ENCODE measurements around the gene ZDHHC19.
"Not testable (repeated sequence)": the region's sequence is repeated elsewhere in the genome, so short reads cannot be mapped to it uniquely, and the experiment has no call there.

Gene ZDHHC19, protein sequence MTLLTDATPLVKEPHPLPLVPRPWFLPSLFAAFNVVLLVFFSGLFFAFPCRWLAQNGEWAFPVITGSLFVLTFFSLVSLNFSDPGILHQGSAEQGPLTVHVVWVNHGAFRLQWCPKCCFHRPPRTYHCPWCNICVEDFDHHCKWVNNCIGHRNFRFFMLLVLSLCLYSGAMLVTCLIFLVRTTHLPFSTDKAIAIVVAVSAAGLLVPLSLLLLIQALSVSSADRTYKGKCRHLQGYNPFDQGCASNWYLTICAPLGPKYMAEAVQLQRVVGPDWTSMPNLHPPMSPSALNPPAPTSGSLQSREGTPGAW

DNA sequence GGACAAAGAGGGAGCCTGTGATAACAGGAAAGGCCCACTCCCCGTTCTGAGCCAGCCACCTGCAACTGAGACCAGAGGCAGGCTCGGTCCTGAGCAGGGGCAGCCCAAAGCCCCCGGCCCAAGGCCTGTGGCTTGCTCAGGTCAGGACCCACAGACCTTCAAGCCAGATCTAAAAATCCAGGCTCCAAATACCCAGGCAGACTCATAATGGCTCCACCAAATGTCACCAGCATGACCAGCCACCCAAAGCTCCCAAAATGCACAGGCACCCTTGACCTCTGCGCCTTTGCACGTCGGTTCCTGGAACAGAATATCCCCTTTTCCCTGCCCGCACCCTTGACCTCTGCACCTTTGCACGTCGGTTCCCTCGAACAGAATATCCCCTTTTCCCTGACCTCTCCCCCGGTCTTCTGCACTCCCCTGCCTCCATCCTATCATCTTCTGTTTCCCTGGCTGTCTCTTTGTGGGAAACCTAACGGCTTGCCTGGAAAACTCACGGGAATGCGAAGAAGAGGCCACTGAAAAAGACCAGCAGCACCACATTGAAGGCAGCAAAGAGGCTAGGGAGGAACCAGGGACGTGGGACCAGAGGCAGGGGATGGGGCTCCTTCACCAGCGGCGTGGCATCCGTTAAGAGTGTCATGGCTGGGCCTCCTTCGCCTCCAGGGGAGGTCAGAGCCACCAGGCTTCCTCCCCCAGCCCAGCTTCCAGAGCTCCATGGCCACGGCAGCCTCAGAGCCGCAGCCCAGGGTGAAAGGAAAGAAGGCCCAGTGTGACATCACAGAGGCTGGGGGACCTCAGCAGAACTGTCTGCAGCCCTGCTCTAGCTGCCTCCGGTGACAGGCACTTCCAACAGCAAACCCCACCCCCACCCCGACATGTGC lies at the start of gene ZDHHC19:
Gene ZDHHC19 (minus strand): TSS at position 728 of the 884 bp plus-strand sequence. CDS start 85 bp downstream, at position 643.
- no peak for DNase-seq (ENCODE audit: low read depth)

DNA sequence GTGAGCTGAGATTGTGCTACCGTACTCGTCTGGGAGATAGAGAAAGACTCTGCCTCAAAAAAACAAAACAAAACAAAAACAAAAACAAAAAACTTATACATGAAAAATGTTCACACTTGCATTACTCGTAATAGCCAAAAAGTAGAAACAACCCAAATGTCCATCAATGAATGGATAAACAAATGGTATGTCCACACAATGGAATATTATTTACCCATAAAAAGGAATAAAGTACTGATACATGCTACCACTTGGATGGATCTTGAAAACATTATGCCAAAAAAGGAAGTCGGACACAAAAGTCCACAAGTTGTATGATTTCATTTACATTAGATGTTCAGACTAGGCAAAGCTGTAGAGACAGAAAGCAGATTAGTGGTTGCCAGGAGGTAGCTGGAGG lies 49.6 kb upstream of the ZDHHC19 start:
- no peak for DNase-seq (ENCODE audit: low read depth)

DNA sequence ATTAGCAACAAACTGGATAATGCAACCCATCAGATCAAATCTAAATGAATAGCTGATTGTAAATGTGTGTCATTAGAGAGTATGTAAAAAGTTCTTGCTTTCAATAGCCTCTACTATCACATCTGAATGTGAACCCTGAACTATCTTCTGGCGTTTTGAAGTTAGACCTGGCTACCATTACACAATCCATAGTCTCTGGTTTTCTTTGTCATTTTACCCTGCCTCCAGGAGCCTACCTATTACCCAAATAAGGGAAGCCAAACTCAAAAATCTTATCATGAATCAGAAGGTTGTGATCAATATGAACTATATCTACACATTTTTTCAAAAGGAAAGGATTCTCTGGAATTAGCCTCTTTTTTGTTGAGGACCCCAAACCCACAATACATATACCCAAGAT lies 44.6 kb upstream of the ZDHHC19 start:
- DNase-seq (ENCODE audit: low read depth), result no peak

DNA sequence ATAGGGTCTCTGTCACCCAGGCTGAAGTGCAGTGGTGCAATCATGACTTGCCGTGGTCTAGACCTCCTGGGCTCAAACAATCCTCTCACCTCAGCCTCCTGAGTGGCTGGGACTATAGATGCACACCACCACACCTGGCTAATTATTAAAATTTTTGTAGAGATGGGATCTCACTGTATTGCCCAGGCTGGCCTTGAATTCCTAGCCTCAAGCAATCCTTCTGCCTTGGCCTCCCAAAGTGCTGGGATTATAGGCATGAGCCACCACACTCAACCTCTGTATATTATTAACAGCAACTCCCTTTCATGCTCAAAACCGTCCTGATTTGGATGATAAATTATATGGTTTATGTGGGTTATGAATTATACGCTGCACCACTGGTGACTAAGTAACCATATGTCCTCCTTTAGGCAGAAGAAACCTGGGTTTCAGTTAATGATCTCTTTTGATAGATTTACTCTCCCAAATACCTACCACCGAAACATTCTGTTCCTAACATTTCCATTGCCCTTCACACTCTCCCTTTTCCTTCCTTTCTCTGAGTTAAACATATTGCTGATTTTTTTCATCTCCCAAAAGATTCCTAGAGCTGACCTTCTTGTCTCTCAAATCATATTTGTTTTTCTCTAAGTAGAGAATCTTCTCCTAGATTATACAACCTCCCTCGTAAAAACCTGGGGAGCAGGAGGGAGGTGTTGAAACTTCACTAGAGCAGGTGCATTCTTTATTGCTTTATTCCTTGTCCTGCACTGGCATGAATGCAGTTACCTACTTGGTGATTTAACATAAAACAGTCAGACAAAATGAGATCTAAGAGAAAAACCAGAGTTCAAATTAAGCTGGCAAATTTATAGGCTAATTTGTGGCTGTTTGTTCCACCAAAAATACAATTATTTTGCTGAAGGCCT lies 43.4 kb upstream of the ZDHHC19 start:
- no peak for DNase-seq (ENCODE audit: low read depth)

DNA sequence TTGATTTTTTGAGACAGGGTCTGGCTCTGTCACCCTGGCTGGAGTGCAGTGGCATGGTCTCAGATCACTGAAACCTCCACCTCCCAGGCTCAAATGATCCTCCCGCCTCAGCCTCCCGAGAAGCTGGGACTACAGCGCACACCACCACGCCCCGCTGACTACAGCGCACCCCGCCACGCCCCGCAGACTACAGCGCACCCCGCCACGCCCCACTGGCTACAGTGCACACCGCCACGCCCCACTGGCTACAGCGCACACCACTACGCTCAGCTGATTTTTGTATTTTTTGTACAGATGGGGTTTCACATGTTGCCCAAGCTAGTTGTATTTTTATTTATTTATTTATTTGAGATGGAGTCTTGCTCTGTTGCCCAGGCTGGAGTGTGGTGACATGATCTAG lies 40.7 kb upstream of the ZDHHC19 start:
- DNase-seq (ENCODE audit: low read depth), result no peak

DNA sequence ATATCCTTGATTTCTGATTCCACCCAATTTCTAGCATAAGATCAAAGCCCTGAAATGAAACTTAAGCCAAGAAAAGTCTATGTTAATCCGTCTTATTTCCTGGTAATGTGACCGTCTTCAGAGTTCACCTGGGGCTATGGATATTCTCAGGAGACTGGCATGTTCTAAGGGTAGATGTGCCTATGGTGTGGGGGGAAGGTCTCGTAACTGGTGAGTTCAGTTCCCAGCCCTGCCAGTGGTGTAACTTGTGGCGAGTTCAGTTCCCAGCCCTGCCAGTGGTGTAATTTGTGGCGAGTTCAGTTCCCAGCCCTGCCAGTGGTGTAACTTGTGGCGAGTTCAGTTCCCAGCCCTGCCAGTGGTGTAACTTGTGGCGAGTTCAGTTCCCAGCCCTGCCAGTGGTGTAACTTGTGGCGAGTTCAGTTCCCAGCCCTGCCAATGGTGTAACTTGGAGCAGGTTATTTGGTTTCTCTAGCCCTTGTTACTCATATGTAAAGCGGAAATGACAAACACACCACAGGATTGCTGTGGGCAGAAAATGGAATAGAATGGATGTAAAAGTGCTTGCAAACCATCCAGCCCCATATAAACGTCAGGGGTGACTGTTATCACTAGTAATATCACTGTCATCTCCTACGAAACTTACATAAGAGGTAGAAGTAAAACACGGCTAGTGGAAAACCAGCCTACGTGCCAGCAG lies 35.6 kb upstream of the ZDHHC19 start:
- DNase-seq (ENCODE audit: low read depth), result no peak

DNA sequence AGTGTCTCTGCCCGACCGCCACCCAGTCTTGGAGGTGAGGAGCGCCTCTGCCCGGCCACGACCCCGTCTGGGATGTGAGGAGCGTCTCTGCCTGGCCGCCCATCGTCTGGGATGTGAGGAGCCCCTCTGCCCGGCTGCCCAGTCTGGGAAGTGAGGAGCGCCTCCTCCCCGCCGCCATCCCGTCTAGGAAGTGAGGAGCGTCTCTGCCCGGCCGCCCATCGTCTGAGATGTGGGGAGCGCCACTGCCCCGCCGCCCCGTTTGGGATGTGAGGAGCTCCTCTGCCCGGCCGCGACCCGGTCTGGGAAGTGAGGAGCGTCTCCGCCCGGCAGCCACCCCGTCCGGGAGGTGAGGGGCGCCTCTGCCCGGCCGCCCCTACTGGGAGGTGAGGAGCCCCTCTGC lies 33.0 kb upstream of the ZDHHC19 start:
- not testable (repeated sequence) for DNase-seq (ENCODE audit: low read depth)

DNA sequence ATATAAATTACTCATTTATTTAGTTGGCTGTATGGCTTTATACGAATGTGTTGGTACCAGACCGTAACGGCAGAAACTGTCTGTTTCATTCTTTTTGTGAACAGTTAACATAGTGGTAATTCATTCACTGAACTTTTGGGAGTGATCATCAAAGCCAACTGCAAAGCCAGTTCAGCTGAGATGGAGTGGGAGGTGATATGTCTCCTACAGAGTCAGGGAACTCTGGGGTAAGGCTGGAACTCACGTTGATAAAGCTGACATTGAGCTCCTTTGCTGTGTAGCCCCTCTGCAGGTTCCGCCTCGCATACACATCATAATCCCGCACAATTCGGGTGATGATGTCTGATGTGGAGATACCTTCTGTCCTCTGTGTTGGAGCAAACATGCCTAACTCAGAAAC lies 30.5 kb upstream of the ZDHHC19 start:
- DNase-seq (ENCODE audit: low read depth), result no peak

DNA sequence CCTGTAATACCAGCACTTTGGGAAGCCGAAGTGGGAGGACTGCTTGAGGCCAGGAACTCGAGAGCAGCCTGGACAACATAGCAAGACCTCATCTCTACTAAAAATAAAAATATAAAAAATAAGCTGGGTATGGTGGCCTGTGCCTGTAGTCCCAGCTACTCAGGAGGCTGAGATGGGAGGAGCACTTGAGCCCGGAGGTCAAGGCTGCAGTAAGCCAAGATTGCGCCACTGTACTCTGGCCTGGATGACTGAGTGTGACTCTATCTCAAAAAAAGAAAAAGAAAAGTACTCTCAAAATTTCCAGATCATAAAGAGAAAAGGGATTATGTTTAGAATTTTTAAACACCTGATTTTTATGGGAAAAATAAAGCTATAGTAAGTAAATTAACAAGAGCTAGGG lies 29.2 kb upstream of the ZDHHC19 start:
- DNase-seq (ENCODE audit: low read depth), result no peak

DNA sequence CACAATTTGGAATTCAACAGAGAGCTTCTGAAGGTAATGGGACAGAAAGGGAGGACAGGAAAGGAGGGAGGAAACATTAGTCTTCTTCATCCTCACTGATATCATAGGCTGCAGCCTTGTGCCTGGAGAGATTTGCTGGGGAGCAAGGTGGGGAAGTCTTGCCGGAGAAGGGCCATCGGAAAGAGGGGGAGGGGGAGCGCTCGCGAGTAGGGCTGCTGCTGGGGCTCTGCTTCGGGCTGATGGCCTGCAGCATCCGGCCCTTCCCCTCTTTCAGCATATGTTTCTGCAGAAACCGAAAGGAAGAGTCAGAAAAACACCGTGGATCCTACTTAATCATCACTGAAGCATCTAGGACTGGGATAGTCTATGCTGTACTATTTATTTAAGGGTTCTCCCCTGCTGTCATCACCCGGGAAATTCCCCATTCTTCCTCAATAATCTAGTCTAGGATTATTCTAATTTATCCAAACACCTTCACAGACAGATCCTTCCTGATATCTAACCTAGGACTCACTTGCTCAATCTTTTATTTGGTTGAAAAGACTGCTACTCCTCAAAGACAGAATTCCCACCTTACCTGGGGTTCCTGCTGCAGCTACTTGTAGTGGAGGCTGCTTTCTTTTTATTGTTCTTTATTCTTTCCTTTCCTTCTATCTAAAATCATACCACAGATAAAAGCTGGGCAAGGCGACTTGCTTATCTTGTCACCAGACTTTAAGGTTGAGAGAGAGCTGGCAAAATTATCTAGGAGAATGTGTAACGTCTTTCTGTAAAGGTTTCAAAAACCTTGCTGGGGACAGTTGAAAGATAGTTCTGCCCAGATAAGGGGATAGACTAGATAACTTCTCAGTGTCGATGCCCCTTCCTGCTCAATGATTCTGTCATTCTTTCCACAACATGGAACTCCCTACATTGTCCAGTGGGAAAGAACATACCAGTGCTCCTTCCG lies 27.7 kb upstream of the ZDHHC19 start:
- no peak for DNase-seq (ENCODE audit: low read depth)

DNA sequence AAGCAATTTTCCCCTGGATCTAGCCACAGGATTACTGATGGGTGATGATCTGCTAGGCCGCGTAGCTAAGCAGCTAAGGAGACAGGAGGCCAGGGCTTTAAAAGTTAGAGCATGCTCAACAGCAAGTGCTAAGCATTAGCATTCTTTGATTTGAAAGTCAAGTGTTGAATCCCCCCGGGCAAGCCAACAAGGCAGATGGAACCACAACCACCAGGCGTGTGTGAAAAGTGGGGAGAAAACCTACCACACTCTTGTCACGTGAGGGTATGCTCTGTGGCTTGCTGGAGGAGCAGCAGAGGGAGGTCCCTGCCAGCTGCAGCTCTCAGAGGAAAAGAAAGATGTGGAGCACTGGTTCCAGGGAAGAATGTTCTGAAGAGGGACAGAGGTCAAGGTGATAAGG lies 26.0 kb upstream of the ZDHHC19 start:
- DNase-seq (ENCODE audit: low read depth), result no peak

DNA sequence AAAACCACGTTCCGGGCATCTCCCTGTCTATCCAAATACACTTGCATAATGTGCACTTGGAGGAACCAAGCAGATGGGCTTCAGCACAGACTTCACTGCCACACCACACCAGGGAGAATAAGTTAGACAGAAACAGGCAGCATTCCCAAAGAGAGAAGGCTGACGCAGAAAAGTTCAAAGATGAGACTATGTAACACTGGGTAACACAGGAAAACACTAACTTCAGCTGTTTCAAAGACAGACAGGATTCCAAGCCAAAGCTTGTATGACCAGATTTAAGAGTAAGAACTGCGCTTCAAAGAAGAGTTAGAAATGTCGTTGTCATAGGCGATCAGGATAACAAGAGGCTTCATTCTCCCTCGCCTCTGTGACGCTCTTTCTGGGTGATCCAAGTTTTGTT lies 25.0 kb upstream of the ZDHHC19 start:
- no peak for DNase-seq (ENCODE audit: low read depth)

DNA sequence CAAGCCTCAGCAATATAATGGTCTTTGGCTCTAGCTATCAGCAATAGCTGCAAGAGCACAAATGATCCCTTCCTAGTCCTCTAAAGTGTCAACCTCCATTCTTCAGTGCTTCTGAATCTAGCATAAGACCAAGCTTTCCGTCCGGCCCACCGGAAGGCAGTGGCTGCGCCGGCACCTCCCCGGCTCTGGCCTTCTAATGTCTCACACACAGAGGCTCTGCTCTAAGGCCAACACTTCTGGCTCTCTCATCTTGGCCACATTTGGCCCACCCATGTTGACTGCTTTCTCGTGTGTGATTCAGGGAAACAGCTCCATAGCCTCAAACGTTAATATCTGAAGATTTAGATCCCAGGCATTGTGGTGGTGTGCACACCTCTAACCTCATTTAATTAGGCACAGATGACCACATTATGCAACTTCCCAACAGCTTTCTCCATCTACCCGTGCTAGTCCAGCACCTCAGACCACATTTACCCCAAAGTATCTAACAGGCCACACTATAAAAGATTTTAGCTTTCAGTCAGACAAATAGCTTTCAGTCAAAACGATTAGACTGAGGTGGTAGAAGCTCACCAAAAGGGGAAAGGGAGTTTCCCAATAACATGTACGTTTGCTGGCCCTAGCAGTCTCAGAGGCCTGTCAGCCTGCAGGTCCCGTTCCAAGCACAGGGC lies 24.4 kb upstream of the ZDHHC19 start:
- DNase-seq (ENCODE audit: low read depth), result no peak

DNA sequence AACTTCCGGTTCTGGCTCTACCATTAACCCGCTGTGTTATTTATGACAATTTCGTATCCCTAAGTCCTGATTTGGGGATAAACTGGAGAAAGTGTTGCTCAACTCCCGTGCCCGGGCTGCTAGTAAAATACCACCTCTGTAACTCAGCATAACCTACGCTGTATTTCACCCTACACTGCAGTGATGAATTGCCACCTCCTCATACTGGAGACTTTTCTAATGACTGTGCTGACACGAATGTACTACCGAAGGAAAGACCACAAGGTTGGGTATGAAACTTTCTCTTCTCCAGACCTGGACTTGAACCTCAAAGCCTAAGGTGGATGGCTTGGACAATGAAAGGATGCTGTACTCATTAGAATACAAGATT lies 21.7 kb upstream of the ZDHHC19 start:
- DNase-seq (ENCODE audit: low read depth), result no peak

DNA sequence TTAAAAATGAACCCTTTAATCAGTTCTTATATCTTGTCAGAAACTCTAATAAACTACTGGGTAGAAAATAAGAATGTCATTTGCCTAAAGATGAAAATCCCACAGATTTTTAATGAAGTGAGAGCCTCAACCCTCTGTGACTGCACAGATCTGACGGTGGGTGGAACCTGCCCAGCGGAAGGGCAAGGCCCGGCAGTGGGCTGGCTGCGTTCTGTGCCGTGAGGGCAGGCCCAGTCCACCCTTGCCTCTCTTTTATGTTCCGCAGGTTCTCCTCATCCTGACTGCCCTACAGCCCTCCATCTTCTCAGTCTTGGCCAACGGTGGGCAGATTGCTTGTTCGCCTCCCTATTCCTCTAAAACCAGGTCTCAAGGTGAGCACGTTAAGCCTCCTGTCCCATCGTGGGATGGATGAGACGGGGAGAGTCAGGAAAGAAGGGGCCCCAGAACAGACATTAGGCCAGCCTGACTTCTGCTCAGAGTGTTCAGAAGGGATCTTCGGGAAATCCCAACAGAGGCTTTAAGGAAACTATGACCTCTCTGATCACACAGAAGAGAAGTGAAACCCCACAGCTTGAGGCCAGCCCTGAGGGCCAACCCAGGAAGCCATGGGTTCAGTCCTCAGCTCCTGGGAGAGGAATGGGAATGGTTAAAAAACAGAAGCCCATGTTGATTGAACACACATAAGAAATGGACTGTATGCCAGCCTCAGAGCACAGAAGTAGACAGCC lies 21.1 kb upstream of the ZDHHC19 start:
- no peak for DNase-seq (ENCODE audit: low read depth)

DNA sequence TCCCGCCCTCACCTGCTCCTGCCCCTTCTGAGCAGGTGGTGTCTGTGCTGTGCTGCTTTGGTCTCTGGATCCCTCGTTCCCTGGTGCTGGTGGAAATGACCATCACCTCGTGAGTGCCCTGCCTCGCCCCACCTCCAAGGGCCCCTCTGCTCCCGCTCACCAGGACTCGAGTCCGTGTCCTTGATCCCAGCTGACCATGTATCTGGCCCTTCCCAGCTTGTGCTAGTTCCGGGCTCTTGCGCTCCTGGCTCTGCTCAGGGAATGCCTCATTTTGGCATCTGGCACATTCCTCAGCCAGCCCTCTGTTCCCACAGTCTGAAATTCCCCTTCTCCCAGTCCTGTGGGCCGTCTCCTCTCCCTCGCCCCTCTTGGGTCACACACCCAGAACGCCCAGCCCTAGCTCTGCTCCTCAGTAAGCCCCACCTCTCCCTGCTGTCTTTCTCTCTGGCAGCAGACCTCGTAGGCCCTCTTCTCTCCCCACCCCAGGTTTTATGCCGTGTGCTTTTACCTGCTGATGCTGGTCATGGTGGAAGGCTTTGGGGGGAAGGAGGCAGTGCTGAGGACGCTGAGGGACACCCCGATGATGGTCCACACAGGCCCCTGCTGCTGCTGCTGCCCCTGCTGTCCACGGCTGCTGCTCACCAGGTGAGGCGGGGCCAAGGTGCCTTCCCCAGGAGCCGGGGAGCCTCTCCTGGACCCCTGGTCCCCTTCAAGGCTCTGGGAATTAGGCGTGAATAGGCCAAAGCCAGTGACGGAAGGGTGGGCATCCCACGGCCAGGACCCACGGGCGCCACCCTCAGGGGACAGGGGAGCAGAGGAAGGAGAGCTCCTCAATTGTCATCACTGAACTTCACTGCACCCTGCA lies 16.7 kb upstream of the ZDHHC19 start:
- DNase-seq (ENCODE audit: low read depth), result no peak

DNA sequence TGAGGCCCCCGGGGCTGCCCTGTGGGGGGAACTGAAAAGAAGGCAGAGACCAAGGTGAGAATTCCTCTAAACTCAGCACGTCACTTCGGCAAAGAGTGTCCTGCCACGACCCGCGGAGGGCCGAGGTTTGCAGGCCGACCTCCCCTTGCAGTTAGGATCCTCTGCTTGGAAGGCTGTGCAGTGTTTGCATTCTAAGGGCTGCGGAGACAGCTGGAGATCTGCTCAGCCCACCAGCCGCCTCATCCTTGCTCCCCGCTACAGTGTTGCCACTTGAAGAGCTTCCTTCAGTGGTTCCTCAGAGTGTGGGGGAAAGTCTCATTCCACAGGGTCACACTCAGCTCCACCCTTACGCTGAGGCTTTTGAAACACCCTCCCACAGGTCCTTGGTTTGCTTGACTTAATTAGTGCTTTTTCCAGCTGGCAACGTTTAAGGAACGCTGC lies 15.9 kb upstream of the ZDHHC19 start:
- DNase-seq (ENCODE audit: low read depth), result no peak

DNA sequence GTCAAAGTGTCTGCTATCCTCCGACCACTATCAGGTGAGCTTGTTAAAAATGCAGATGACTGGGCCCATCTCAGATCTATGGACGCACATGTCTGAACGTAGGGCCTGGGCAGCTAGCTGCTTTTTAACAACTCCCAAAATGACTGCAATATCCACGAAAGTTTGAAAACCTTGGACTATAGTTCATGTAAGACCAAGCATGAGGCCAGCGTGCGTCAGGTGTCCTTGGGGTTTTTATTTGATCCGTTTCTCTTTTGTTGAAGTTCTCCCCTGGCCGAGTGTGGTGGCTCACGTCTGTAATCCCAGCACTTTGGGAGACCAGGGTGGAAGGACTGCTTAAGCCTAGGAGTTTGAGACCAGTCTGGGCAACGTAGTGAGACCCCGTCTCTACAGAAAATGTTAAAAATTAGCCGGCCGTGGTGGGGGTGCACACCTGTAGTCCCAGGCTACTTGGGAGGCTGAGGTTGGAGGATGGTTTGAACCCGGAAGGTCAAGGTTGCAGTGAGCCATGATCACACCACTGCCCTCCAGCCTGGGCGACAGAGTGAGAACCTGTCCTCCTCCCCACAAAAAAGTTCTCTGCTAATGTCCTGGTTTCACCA lies 14.7 kb upstream of the ZDHHC19 start:
- no peak for DNase-seq (ENCODE audit: low read depth)
